Right forelimb (tissue), 1 donor: ENCODE data around the gene NTN1.
"Not testable (repeated sequence)": the region's sequence is repeated elsewhere in the genome, so short reads cannot be mapped to it uniquely, and the experiment has no call there.

Experiments
- DNase-seq: peaks from one replicate; pipeline ENCODE4 v3.0.0-alpha.2; 2018

The NTN1 gene

DNA sequence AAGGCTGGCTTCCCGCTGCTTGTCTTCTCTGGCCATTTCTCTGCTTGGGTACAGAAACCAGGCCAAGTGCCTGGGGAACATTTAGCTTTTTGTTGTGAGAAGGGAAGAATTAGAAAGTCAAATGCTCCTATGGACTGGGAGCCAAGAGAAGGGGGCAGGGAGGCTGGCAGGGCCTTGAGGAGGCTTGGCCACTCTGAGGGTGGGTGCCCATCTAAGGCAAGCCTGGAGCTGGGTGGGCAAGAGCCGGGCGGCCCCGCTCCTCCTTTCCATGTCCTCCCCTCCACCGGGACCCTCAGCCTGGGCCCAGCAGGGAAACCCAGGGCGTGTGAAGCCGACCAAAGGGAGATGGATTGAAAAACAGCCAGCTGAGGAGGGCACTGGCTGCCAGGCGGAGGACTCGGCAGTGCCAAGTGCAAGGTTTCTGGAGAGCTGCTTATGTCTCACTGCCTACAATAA lies 69.4 kb downstream of the NTN1 start:
- DNase-seq, result no peak

GRCh38 chr17:9094193-9094592 lies 72.9 kb downstream of the NTN1 start:
- no peak for DNase-seq

DNA sequence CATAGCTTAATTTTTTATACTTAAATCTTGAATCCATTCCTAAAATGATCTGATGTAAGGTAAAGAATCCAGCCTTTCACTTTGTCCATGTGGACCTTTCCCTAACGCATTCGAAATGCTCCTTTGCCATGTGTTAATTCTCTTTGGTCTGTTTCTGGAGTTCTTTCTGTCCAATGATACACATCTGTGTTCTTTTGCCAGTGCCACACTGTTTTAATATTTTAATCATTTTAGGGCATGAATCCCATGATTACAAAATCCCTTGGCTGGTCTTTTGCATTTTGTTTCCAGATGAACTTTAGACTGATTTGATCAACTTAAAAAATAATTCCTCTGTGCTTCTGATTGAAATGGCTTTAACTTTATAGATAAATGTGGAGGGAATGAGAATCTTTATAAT lies 74.1 kb downstream of the NTN1 start:
- no peak for DNase-seq

GRCh38 chr17:9098242-9098825 lies 77.0 kb downstream of the NTN1 start:
- no peak for DNase-seq

- DNase-seq, result no peak
Observed at GRCh38 chr17:9101356-9101755, 80.0 kb downstream of the NTN1 start.

GRCh38 chr17:9103193-9103592 lies 81.9 kb downstream of the NTN1 start:
- not testable (repeated sequence) for DNase-seq

DNA sequence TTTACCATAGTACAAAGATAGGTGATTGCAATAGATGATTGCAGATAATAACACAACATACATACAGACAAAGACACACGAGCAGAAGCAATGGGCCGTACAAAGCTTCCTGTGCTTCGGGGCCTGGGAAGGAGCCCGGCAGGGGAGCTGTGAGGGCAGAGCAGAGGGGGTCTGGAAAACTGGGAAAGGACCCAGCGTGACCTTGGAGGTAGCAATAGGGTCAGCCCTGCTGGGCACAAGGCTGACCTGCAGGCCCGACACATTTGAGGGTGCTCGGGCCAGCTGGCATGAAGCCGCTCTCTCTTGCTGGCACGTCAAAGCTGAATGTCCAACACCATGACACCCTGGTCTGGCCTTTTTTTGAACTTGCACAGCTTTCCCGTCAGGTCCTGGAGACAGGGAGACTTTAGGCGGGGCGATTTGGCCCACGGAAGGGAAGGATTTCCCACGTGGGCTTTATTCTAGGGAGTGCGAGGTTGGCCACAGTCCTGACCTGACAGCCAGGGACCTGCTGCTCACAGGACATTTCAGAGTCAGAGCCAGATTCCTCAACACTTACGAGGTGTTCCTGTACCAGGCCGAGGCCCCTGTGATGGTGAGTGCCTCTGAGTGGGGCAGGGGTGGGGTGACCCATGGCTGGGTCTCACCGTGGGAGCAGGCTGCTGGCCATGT lies 83.2 kb downstream of the NTN1 start:
- no peak for DNase-seq

DNA sequence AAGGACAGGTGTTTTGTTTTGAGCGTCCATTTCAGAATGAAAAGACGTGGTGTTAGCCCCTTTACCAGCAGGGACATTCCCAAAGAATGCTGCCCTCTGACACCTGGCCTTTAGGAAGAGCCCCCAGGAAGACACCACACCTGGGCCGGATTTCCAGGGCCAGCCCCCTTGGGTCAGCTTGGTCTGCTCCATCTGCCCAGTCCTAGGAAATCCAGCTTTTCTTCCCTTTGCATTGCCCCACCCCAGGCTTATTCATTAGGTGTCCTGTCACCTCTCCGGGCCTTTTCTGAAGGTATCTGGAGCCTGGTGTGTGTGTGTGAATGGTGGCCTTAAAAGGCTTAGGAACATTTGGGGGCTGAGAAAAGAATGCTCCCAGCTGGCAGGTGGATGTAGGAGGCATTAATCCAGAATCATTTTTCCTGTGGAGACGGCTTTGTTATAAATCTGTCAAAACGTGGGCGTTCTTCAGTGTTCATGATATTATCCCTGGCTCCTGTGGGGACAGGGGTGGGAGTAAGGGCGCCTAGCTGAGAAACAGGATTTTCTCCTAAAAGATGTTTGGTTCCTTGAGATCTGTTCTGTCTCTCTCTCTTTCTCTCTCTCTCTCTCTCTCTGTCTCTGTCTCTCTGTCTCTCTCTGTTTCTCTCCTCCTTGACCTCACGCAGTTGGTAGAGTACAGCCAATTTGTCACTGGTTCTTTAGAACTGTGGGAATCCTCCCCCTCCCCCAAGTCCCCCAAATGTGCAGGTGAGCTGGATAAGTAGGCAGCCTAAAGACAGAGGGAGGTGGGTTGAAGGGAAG lies 84.0 kb downstream of the NTN1 start:
- no peak for DNase-seq

DNA sequence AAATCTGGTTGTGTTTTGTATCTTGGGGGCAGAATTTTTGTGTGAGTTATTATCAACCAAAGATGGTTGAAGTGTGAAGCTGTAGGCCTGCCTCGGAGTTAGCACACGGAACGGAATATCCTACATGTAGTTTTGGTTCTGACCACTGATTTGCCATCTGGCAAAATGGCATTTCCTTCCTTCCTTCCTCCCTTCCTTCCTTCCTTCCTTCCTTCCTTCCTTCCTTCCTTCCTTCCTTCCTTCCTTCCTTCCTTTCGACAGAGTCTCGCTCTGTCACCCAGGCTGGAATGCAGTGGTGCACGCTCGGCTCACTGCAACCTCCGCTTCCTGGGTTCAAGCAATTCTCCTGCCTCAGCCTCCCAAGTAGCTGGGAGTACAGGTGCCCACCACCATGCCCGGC lies 85.0 kb downstream of the NTN1 start:
- DNase-seq, result not testable (repeated sequence)

- DNase-seq, result no peak
Observed at GRCh38 chr17:9107527-9107926, 86.2 kb downstream of the NTN1 start.

DNA sequence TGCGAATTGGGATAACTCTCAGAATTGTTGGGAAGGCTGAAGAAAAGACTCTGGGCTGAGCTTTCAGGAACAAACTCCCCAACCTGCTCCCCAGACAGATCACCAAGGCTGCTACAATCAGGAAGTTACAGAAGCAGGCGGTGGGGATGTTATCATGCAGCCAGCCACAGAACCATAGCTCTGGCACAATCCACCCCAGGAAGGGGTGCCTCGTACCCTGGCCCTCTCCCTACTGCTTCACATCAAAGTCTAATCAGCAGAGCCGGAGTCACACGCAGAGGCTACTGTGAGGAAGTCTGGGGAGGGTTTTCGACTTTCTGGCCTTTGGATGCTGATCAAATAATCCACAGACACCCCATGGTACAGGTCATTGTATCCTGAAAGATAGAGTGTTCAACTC lies 86.8 kb downstream of the NTN1 start:
- no peak for DNase-seq

DNA sequence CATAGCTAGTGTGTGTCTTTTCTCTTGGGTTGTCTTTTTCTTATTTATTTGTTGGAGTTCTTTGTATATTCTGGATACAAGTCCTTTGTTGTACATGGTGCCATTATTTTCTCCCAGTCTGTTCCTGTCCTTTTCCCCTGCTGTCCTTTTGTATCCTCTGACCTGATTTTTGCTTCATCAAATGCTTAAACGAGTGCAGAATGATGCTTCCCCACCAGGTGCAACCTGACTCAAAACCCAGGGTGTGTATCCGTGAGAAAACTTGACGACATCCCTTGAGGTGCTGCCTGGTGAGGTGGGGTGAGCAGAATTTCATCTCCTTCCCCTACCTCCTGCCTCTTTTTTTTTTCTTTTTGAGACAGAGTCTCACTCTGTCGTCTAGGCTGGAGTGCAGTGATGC lies 88.6 kb downstream of the NTN1 start:
- no peak for DNase-seq

- DNase-seq, result no peak
Observed at GRCh38 chr17:9110501-9110900, 89.2 kb downstream of the NTN1 start.

- peak; percentile 68 for DNase-seq
Observed at GRCh38 chr17:9115214-9116191, 94.2 kb downstream of the NTN1 start.

GRCh38 chr17:9116311-9116835 lies 95.1 kb downstream of the NTN1 start:
- no peak for DNase-seq

- no peak for DNase-seq
Observed at GRCh38 chr17:9116861-9117568, 95.7 kb downstream of the NTN1 start.

GRCh38 chr17:9120471-9120870 lies 99.2 kb downstream of the NTN1 start:
- DNase-seq, result no peak

- no peak for DNase-seq
Observed at GRCh38 chr17:9121186-9121820, 100.0 kb downstream of the NTN1 start.

DNA sequence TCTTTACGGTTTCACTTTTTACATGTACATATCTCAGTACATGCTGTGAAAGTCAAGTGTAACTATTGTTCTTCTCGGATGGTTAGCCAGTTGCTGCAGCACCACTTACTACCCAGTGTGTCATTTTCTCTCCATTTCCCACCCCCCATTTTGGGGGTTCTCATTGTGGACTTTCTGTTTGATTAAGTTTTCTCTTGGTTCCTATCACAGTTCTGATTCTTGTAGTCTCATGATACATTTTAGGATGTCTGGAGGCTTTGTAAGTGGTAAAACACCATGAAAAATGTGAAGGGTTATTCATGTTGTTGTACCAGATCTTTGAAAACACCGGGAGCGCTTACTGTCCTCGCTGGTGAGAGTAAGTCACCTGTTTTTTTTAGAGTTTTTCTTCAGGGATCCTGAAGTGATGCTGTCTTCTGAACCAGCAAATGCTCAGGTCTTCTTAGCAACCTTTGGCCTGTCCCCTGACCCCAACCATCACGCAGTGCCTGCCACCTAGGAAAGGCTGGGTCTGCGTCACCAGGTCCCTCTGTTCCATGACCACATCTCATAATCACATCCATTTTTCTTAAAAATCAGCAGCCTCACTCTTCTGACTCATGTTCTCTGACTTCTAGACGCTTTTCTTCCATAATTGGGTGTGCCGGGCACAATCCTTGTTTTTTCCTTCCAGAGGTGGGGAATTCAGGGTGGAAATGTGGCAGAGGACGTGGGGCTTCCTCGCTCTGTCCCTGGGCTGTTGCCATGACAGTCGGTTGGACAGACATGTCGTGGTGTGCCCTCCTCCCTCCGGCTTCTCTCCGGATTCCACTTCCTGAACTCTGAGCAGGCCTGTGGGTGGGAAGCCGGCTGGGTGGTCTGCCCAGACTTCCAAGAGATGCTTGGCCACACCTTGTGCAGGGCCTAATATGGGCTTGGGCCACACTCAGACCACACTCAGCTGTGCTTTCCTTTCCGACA lies 102.6 kb downstream of the NTN1 start:
- DNase-seq, result no peak

DNA sequence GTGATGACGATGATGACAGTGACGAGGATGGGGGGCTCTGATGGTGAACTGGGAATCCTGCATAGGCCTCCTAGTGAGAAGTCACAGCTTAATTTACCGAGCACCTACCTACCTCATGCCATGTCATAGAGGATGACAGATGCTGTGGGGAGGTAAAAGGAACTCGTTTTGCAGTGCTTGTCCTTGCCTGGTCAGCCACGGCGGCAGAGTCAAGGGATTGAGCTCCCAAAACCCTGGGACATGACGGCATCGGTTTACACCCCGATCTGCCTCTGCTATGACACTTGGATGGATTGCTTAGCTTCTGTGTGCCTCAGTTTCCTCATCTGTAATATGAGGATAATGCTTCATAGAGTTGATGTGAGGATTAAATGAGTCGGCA lies 103.2 kb downstream of the NTN1 start:
- DNase-seq, result no peak
